ENCODE measurements around the gene DCP1A.
"Not testable (repeated sequence)": the region's sequence is repeated elsewhere in the genome, so short reads cannot be mapped to it uniquely, and the experiment has no call there.

GRCh38 chr3:53252947-53253322, 94.4 kb downstream of the DCP1A start:
- not testable (repeated sequence) for TF ChIP-seq CTCF (conservative IDR thresholded peaks at IDR 0.05); EZH2 (IDR thresholded peaks at IDR 0.05; ENCODE audit: low read depth)

Data from PC-9 (cell line).